Epidermal melanocyte (primary cell): ENCODE data around the gene TIMM8B.
A peak's percentile ranks its signal among the peaks of the same experiment; 100 is the strongest.
"Not testable (repeated sequence)": the region's sequence is repeated elsewhere in the genome, so short reads cannot be mapped to it uniquely, and the experiment has no call there.

ENCODE experiments used
- DNase-seq: peaks from one replicate; pipeline ENCODE4 v3.0.0; 2011; ENCODE audit warnings: low spot score; ENCODE audit not compliant: insufficient read length

TIMM8B gene

DNA sequence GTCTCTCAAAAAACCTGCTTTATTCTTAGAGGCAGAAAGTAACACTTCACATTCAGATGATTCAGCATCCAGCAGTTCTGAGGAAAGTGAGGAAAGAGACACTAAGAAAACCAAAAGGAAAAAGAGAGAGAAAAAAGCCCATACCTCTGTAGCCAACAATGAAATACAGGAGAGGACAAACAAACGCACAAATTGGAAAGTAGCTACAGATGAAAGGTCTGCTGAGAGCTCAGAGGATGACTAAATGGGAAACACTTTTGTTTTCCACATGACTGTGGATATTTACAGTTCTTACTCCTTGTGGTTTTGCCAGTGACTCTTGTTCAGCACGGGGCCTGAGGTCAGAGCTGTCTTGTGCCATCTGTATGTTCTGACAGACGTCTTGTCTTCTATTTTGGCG is 3.8 kb downstream of the TIMM8B start:
- no peak for DNase-seq

GRCh38 chr11:112073941-112074811 is 12.4 kb downstream of the TIMM8B start, which contains the start of the genes NKAPD1 and PIH1D2:
Gene NKAPD1 (plus strand): TSS chr11:112074299. CDS start chr11:112075575, 1,276 bp downstream.
Gene PIH1D2 (minus strand): TSS chr11:112074017. CDS start chr11:112073174, 843 bp downstream.
- peak; percentile 81 for DNase-seq

GRCh38 chr11:112062923-112063322 is 23.6 kb downstream of the TIMM8B start:
- DNase-seq = no peak

DNA sequence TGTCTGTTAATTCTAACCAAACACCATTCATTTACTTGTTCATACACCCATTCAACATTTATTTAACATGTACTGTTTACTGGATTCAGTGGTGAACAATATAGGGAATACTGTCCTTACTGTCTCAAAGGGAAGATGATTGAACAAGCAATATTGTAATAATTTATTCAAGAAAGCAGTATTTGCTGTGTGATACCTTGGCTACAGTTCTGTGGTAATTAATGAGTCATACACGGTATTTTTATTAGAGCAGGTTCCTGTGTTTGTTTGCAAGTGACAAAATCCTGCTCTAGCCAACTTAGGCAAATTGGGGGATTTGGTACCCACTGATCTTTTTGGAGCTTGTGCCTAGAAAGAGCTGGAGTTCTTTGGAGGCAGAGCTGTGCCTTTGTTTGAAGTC is 28.5 kb downstream of the TIMM8B start:
- no peak for DNase-seq

DNA sequence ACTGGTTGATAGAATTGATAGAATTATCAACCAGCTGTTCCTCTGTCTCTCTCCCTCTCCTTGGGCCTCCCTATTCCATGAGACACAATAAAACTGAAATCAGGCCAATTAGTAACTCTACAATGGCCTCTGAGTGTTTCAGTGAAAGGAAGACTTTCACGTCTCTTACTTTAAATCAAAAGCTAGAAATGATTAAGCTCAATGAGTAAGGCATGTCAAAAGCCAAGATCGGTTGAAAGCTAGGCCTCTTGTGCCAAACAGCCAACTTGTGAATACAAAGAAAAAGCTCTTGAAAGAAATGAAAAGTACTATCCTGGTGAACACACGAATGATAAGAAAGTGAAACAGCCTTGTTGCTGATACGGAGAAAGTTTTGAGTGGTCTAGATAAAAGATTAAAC is 29.4 kb downstream of the TIMM8B start:
- DNase-seq = no peak

DNA sequence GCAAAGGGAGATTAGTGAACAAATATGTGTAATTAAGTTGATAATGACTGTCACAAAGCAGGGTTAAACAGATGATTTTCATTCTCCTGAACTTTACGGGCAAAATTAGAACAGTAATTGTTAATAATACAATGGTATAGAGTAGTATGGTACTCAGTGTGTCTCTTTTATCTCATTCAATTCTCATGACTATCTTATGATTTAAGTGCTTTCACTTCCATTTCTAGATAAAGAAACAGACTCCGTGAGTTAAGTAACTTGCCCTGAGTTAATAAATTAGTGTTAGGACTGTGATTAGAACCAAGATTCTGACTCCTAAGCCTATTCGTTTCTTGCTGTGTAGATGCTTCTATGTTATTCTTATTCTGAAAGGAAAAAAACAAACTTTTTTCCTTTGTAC is 34.8 kb downstream of the TIMM8B start:
- DNase-seq = no peak

DNA sequence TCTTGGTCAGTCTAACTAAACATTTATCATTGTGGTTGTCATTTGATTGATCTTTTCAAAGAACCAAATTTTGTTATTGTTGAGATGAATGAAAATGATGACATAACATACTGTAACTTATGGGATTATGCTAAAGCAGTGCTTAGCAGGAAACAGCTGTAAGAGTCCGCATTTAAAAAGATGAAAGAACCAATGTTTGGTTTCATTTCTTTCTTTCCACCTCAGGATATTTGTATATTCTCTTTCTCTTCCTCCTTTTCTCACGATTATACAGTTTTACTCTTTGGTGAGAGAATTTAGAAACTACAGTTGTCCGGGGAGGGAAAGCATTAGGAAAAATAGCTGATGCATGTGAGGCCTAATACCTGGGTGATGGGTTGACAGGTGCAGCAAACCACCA is 35.8 kb downstream of the TIMM8B start:
- DNase-seq = no peak

- no peak for DNase-seq
Measured at GRCh38 chr11:112049777-112050176, 36.8 kb downstream of the TIMM8B start.

DNA sequence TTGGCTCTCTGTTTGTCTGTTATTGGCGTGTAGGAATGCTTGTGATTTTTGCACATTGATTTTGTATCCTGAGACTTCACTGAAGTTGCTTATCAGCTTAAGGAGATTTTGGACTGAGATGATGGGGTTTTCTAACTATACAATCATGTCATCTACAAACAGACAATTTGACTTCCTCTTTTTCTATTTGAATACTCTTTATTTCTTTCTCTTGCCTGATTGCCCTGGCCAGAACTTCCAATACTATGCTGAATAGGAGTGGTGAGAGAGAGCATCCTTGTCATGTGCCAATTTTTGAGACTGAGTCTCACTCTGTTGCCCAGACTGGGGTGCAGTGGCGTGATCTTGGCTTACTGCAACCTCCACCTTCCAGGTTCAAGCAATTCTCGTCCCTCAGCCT is 38.3 kb downstream of the TIMM8B start:
- DNase-seq = not testable (repeated sequence)

GRCh38 chr11:112046647-112047046 is 39.9 kb downstream of the TIMM8B start:
- DNase-seq = not testable (repeated sequence)

DNA sequence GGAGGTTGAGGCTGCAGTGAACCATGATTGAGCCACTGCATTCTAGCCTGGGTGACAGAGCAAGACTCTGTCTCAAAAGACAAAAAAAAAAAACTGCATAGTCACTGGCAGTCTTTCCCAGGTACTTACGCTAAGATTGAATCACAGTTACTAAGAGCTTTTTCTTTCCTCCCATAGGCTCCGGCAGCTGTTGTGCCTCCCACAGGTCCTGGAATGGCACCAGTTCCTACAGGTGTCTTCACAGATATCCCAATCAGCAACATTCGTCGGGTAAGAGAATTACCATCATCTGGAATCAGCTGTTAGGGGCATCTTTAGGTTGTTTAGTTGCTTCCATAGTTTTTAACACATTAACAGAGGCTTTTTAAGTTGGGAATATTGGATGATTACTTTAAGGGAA is 41.6 kb downstream of the TIMM8B start:
- DNase-seq = no peak

DNA sequence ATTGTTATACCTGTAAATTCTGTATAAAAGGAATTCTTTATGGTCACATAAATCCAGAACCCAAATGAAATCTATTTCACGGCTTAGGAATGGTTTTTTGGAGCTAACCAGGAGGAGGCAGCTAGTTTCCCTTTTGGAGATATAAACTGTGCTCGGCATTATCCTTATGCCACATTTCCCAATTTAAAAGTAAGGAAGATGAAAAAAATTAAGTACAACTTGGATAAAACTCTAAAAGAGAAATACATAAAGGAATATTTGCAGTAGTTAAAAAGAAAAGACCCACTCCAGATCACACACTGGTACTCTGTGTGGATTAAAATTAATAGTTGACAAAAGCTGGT is 43.6 kb downstream of the TIMM8B start:
- no peak for DNase-seq

DNA sequence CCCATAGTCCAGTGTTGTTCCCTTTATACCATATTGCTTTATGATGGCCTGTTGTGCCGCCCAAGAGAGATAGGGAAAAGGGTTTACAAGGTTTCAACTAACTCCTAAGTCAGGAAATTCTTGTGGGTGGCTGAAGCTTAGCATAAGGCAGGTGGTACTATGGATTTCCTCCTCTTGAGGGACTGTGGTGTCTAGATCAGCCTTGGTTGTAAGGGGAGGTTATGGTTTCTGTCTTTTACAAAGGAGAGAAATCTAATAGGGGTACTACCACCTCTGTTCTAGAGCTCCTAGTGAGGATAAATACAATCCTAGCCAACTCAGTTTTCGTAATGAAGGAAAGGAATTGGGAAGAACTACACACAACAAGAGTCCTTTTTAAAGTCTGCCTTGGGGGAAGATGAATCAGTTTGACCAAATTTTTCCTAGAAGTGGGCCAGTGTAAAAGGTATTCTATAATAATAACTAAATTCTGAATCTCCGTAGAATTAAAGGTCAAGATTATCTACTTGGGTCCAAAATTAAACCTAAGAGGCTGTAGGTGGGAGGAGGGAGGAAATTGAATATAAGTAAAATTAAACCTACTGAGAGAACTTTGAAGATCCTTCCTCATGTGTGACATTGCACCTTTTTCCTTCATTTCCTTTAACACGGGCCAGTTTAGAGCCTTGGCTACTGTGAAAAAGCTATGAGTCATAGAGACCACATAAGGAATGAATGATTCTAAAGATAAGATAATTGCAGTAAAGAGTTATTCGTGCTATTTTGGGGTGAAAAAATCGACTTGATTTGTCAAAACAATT is 44.2 kb downstream of the TIMM8B start:
- no peak for DNase-seq

- DNase-seq = no peak
Measured at GRCh38 chr11:112037527-112037926, 49.0 kb downstream of the TIMM8B start.
